Measurements from ENCODE around the gene CALML3. TPM values are rescaled to one million over a fixed set of nuclear protein-coding genes. Genes with fewer than 3 reads are reported as not detected.

Gene CALML3
- total and polyA plus RNA-seq, 2 of the 8 experiments (the other 6 are each of a cell fraction or from before 2014, with no cell fraction given), result not detected

DNA sequence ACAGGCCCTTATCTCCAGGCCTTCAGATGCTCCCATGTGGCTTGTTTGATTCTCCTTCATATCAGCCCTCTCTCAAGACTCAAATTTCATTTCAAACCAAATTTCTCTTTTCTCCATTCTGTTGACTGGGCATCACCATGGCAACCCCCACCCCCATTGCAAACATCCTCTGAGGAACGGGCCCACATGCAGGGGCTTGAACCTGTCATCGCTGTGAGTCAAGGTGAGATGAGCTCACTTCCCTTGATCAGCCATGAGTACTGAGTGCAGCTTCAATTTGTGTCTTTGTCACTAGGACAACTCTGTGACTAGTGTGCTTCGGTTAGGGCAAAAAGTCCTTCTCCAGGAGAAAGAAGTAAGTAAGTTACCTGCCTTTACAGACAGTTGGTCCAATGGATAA lies 41.9 kb downstream of the CALML3 start:
- Histone ChIP-seq H3K79me1 (ENCODE audit: low read depth, low read length) (no peaks in the 10 kb centered on the region), H2BK5ac (ENCODE audit: low read depth, low read length) (no peak overlapping the region), H3K4me3 (ENCODE audit: extremely low read depth in 1 of 4, insufficient read depth in 2 of 4, low read depth in 3 of 4, low read length in 4 of 4) (no peak overlapping the region), H3K36me3 (ENCODE audit: control insufficient read depth in 2 of 4, insufficient read depth in 4 of 4, low read length in 3 of 4) (no peaks in the 10 kb centered on the region), H4K5ac (ENCODE audit: insufficient read length, low read depth, low read length) (no peak overlapping the region), H3K23me2 (ENCODE audit: low read depth, low read length) (peaks cover 4% of the 10 kb centered on the region; the same call in 1 of the 2 replicates), H3K4me1 (replicated peaks in 1 of 4; ENCODE audit: control insufficient read depth in 3 of 4, insufficient read depth in 4 of 4, low read length in 3 of 4) (no peaks in the 10 kb centered on the region), H2BK12ac (ENCODE audit: low read depth, low read length) (no peak overlapping the region), H4K91ac (replicated peaks; ENCODE audit: insufficient read length, low read length) (no peak overlapping the region), H3K9ac (replicated peaks in 1 of 4; ENCODE audit: extremely low read depth in 1 of 4, low read depth in 3 of 4, low read length in 3 of 4) (no peak overlapping the region), H2AK5ac (ENCODE audit: low read depth, low read length) (no peak overlapping the region), H3K14ac (ENCODE audit: insufficient read length) (no peak overlapping the region), H3K23ac (ENCODE audit: insufficient read length) (no peak overlapping the region), H3K4me2 (ENCODE audit: insufficient read depth in 1 of 2, low read depth in 2 of 2, low read length in 2 of 2) (no peak overlapping the region), H3K9me3 (ENCODE audit: insufficient read depth in 2 of 2, low read depth in 1 of 2, low read length in 1 of 2) (no peaks in the 10 kb centered on the region), H3K18ac (ENCODE audit: extremely low read depth, low read length) (no peak overlapping the region), H2BK120ac (replicated peaks; ENCODE audit: low read depth, low read length) (no peak overlapping the region), H2BK20ac (ENCODE audit: low read length) (no peak overlapping the region), H2BK15ac (ENCODE audit: low read length) (no peak overlapping the region), H3K56ac (replicated peaks; ENCODE audit: insufficient read length, low read depth, low read length) (no peak overlapping the region), H3K27me3 (replicated peaks in 1 of 4; ENCODE audit: control insufficient read depth in 3 of 4, extremely low read depth in 1 of 4, insufficient read depth in 3 of 4, low read length in 3 of 4) (no peaks in the 10 kb centered on the region), H4K20me1 (replicated peaks in 1 of 2; ENCODE audit: control insufficient read depth in 1 of 2, insufficient read depth in 2 of 2, low read length in 2 of 2) (no peaks in the 10 kb centered on the region), H3K79me2 (ENCODE audit: control insufficient read depth in 1 of 2, insufficient read depth in 2 of 2, low read length in 2 of 2) (no peaks in the 10 kb centered on the region), H2AFZ (ENCODE audit: low read length) (no peak overlapping the region), H4K8ac (ENCODE audit: extremely low read depth, insufficient read depth, low read length) (no peak overlapping the region), H3K4ac (replicated peaks; ENCODE audit: insufficient read length, low read depth, low read length) (no peak overlapping the region), H3K27ac (ENCODE audit: low read depth, low read length) (no peak overlapping the region)
- WGBS, 2 experiments (ENCODE audit: extremely low coverage in 1 of 2, insufficient coverage in 1 of 2, insufficient read length in 1 of 2, insufficient replicate concordance in 2 of 2, low coverage in 1 of 2, low lambda C conversion rate in 2 of 2, missing lambda C conversion rate in 1 of 2), result 81% methylated on average over 3 of the region's 3 CpGs; no CpG with 5 or more reads in 1 of the 2 experiments
- DNase-seq (ENCODE audit: low read depth in 1 of 2, low spot score in 2 of 2) (no peak), FAIRE-seq (no peak)
- ChIA-PET POLR2A (ENCODE audit: partially characterized antibody) (interaction anchor here (0.8 kb wide), 1 partner anchor 121 kb away, joined by 3 read pairs; no protein-coding TSS in a partner anchor), CTCF (ENCODE audit: partially characterized antibody) (interaction anchor here (0.7 to 1.2 kb wide), 5 partner anchors 10 to 77 kb away, joined by 3 to 4 read pairs (median 3); no protein-coding TSS in a partner anchor)
- TF ChIP-seq TBP (IDR thresholded peaks at IDR 0.05; ENCODE audit: low read depth, low read length), result no peak
- TF ChIP-seq CBX8 (IDR thresholded peaks at IDR 0.05; ENCODE audit: borderline replicate concordance, low read depth, low read length), result no peak
- TF ChIP-seq POU5F1 (IDR thresholded peaks at IDR 0.05; ENCODE audit: low read depth, low read length), result no peak

All from H1 (cell line).